ENCODE measurements around the gene VEPH1. TPM values are rescaled to one million over a fixed set of nuclear protein-coding genes. Genes with fewer than 3 reads are reported as not detected.

VEPH1 gene
- total RNA-seq, 1 experiment from 2014 or later, result 0.51 TPM

DNA sequence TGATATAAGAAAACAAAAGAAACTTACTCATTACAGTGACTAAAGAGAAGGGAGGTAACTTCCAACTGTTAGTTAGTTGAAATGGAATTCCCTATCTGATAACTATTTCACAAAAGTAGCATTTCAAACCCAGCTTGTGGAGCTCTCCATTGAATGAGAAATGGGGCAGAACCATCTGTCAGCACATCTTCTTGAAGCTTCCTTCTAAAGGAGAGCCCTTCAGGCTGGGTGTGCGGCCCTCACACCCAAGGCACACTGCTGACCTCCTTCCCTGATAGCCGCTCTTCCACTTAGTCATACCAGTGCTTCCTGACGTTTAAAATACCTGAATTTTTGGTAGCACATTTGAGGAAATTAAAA is 28.1 kb upstream of the VEPH1 start:
- in situ Hi-C loops (cut with HindIII; ENCODE audit: low pct_unique_long_range_greater_than_20kb, low sequenced_read_pairs), result no loop called here

GRCh38 chr3:157530637-157531300 is 27.6 kb upstream of the VEPH1 start:
- in situ Hi-C loops (cut with HindIII; ENCODE audit: low pct_unique_long_range_greater_than_20kb, low sequenced_read_pairs), result no loop called here
- no peaks in the 10 kb centered on the region for H3K36me3 ChIP-seq (ENCODE audit: control insufficient read depth, insufficient read depth, low read length)
- ATAC-seq, result no peak
- ChIA-PET CTCF (interaction anchor here (4.1 kb wide), 1 partner anchor 43 kb away, joined by 55 read pairs; no protein-coding TSS in a partner anchor), POLR2A (no interaction called here)
- TF ChIP-seq POLR2AphosphoS5 (IDR thresholded peaks at IDR 0.05; ENCODE audit: low read depth, low read length) (no peak), TCF7L2 (IDR thresholded peaks at IDR 0.05; ENCODE audit: low read depth, low read length) (no peak), SIN3A (IDR thresholded peaks at IDR 0.05; ENCODE audit: borderline replicate concordance, insufficient read depth, low read depth, low read length) (no peak), CTCF (IDR thresholded peaks at IDR 0.05) (no peak)
- TF ChIP-seq, protein P1, sequence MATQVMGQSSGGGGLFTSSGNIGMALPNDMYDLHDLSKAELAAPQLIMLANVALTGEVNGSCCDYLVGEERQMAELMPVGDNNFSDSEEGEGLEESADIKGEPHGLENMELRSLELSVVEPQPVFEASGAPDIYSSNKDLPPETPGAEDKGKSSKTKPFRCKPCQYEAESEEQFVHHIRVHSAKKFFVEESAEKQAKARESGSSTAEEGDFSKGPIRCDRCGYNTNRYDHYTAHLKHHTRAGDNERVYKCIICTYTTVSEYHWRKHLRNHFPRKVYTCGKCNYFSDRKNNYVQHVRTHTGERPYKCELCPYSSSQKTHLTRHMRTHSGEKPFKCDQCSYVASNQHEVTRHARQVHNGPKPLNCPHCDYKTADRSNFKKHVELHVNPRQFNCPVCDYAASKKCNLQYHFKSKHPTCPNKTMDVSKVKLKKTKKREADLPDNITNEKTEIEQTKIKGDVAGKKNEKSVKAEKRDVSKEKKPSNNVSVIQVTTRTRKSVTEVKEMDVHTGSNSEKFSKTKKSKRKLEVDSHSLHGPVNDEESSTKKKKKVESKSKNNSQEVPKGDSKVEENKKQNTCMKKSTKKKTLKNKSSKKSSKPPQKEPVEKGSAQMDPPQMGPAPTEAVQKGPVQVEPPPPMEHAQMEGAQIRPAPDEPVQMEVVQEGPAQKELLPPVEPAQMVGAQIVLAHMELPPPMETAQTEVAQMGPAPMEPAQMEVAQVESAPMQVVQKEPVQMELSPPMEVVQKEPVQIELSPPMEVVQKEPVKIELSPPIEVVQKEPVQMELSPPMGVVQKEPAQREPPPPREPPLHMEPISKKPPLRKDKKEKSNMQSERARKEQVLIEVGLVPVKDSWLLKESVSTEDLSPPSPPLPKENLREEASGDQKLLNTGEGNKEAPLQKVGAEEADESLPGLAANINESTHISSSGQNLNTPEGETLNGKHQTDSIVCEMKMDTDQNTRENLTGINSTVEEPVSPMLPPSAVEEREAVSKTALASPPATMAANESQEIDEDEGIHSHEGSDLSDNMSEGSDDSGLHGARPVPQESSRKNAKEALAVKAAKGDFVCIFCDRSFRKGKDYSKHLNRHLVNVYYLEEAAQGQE (IDR thresholded peaks at IDR 0.05; ENCODE audit: insufficient read depth in 1 of 2, low read depth in 2 of 2, low read length in 1 of 2), result no peak
- intact Hi-C loops (cut with micrococcal nuclease; ENCODE audit: unreplicated experiment), result loop anchor here (10.0 kb wide), 1 partner anchor 1004 kb away; no protein-coding TSS in a partner anchor
- H3K4me3 ChIP-seq (ENCODE audit: low read depth in 2 of 2, low read length in 2 of 2), result no peak overlapping the region
- no peaks in the 10 kb centered on the region for H3K27me3 ChIP-seq (ENCODE audit: control insufficient read depth, insufficient read depth, low read length)
- H3K4me1 ChIP-seq (ENCODE audit: control insufficient read depth, insufficient read depth, low read length), result no peaks in the 10 kb centered on the region
- H3K27ac ChIP-seq (ENCODE audit: low read length), result no peak overlapping the region
- DNase-seq (ENCODE audit: low read depth, low spot score), result no peak
- H3K9me3 ChIP-seq (ENCODE audit: control insufficient read depth, insufficient read depth, low read depth, low read length), result no peaks in the 10 kb centered on the region
- no TSS peak for BruUV-seq (replicated peaks)

More for the DNA sequence above, 28.1 kb upstream of the VEPH1 start:
- H3K27ac ChIP-seq (ENCODE audit: low read length), result no peak overlapping the region
- intact Hi-C loops (cut with micrococcal nuclease; ENCODE audit: unreplicated experiment), result loop anchor here (10.0 kb wide), 1 partner anchor 1004 kb away; no protein-coding TSS in a partner anchor
- ATAC-seq (no peak), DNase-seq (ENCODE audit: low read depth, low spot score) (no peak)
- no peaks in the 10 kb centered on the region for H3K4me1 ChIP-seq (ENCODE audit: control insufficient read depth, insufficient read depth, low read length)
- H3K4me3 ChIP-seq (ENCODE audit: low read depth in 2 of 2, low read length in 2 of 2), result no peak overlapping the region
- no peak for TF ChIP-seq POLR2AphosphoS5 (IDR thresholded peaks at IDR 0.05; ENCODE audit: low read depth, low read length)
- ChIA-PET POLR2A (no interaction called here), CTCF (interaction anchor here (4.1 kb wide), 1 partner anchor 42 kb away, joined by 55 read pairs; no protein-coding TSS in a partner anchor)
- H3K27me3 ChIP-seq (ENCODE audit: control insufficient read depth, insufficient read depth, low read length), result no peaks in the 10 kb centered on the region
- H3K36me3 ChIP-seq (ENCODE audit: control insufficient read depth, insufficient read depth, low read length), result no peaks in the 10 kb centered on the region
- H3K9me3 ChIP-seq (ENCODE audit: control insufficient read depth, insufficient read depth, low read depth, low read length), result no peaks in the 10 kb centered on the region
- no TSS peak for BruUV-seq (replicated peaks)

DNA sequence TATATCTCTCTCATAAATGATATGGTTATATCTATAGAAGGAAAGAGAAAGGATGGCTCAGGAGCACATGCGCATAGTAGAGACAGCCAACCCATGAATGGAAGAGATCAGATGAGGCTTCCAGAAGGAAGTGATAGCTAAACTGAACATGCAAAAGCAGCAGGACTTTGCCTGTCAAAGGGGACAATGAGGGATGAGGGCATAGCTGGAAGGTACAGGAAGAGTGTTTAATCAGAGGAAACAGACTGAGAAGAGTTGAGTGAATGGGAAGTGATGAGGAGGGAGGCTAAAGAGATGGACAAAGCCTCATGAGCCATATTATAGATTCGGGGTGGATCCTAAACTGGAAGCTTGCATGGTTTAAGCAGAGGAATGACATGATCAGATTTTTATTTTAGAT is 26.5 kb upstream of the VEPH1 start:
- Histone ChIP-seq H3K9me3 (ENCODE audit: control insufficient read depth, insufficient read depth, low read depth, low read length) (no peaks in the 10 kb centered on the region), H3K27me3 (ENCODE audit: control insufficient read depth, insufficient read depth, low read length) (no peaks in the 10 kb centered on the region), H3K36me3 (ENCODE audit: control insufficient read depth, insufficient read depth, low read length) (no peaks in the 10 kb centered on the region), H3K4me3 (ENCODE audit: low read depth in 2 of 2, low read length in 2 of 2) (no peak overlapping the region), H3K27ac (ENCODE audit: low read length) (no peak overlapping the region), H3K4me1 (ENCODE audit: control insufficient read depth, insufficient read depth, low read length) (no peaks in the 10 kb centered on the region)
- BruUV-seq (replicated peaks), result no TSS peak
- intact Hi-C loops (cut with micrococcal nuclease; ENCODE audit: unreplicated experiment) (loop anchor here (10.0 kb wide), 1 partner anchor 1005 kb away; no protein-coding TSS in a partner anchor), in situ Hi-C loops (cut with HindIII; ENCODE audit: low pct_unique_long_range_greater_than_20kb, low sequenced_read_pairs) (no loop called here)
- no peak for DNase-seq (ENCODE audit: low read depth, low spot score)
- CTCF ChIA-PET, result no interaction called here
- TF ChIP-seq SIN3A (IDR thresholded peaks at IDR 0.05; ENCODE audit: borderline replicate concordance, insufficient read depth, low read depth, low read length) (no peak), CTCF (IDR thresholded peaks at IDR 0.05) (no peak), POLR2AphosphoS5 (IDR thresholded peaks at IDR 0.05; ENCODE audit: low read depth, low read length) (no peak), TCF7L2 (IDR thresholded peaks at IDR 0.05; ENCODE audit: low read depth, low read length) (no peak)
- TF ChIP-seq, protein P1 (IDR thresholded peaks at IDR 0.05; ENCODE audit: insufficient read depth in 1 of 2, low read depth in 2 of 2, low read length in 1 of 2), result no peak
- POLR2A ChIA-PET, result no interaction called here
- ATAC-seq, result no peak
